ENCODE measurements around the gene SPEM1. TPM values are rescaled to one million over a fixed set of nuclear protein-coding genes. Genes with fewer than 3 reads are reported as not detected.
A peak's percentile ranks its signal among the peaks of the same experiment; 100 is the strongest.
"Not testable (repeated sequence)": the region's sequence is repeated elsewhere in the genome, so short reads cannot be mapped to it uniquely, and the experiment has no call there.

The SPEM1 gene
- total RNA-seq, 1 donor from 2014 or later = not detected

GRCh38 chr17:7467498-7467897 is 47.4 kb downstream of the SPEM1 start:
- ATAC-seq = no peak
- intact Hi-C loops (cut with DNase I) = no loop called here
- peaks cover 17% of the 10 kb centered on the region for H3K4me1 ChIP-seq
- H3K27ac ChIP-seq = peak overlapping the region; percentile 61
- H3K27me3 ChIP-seq = no peaks in the 10 kb centered on the region
- peaks cover 35% of the 10 kb centered on the region for H3K36me3 ChIP-seq
- no peak for DNase-seq
- no peak for TF ChIP-seq CTCF (IDR thresholded peaks at IDR 0.05)
- H3K9me3 ChIP-seq = no peaks in the 10 kb centered on the region
- no peak overlapping the region for H3K4me3 ChIP-seq

- Histone ChIP-seq H3K27me3 (no peaks in the 10 kb centered on the region), H3K27ac (no peak overlapping the region), H3K4me3 (no peak overlapping the region), H3K36me3 (peaks cover 27% of the 10 kb centered on the region), H3K4me1 (peaks cover 17% of the 10 kb centered on the region), H3K9me3 (no peaks in the 10 kb centered on the region)
- intact Hi-C loops (cut with DNase I) = no loop called here
- no peak for TF ChIP-seq CTCF (IDR thresholded peaks at IDR 0.05)
- DNase-seq (no peak), ATAC-seq (no peak)
These were observed 48.2 kb downstream of the SPEM1 start for GRCh38 chr17:7468290-7468689.

GRCh38 chr17:7468804-7469389 is 48.8 kb downstream of the SPEM1 start:
- TF ChIP-seq CTCF (IDR thresholded peaks at IDR 0.05) = no peak
- no peak for ATAC-seq
- H3K4me3 ChIP-seq = no peak overlapping the region
- peaks cover 17% of the 10 kb centered on the region for H3K4me1 ChIP-seq
- intact Hi-C loops (cut with DNase I) = no loop called here
- H3K9me3 ChIP-seq = no peaks in the 10 kb centered on the region
- peak overlapping the region; percentile 51 for H3K27ac ChIP-seq
- no peaks in the 10 kb centered on the region for H3K27me3 ChIP-seq
- peaks cover 21% of the 10 kb centered on the region for H3K36me3 ChIP-seq
- DNase-seq = no peak

GRCh38 chr17:7469843-7470242 is 49.7 kb downstream of the SPEM1 start:
- DNase-seq; ATAC-seq; H3K9me3 ChIP-seq; H3K4me3 ChIP-seq; intact Hi-C loops (cut with DNase I); H3K27ac ChIP-seq; H3K27me3 ChIP-seq: not testable (repeated sequence)
- Histone ChIP-seq H3K4me1 (peaks cover 21% of the 10 kb centered on the region), H3K36me3 (peaks cover 13% of the 10 kb centered on the region)

GRCh38 chr17:7470457-7470973 is 50.4 kb downstream of the SPEM1 start:
- intact Hi-C loops (cut with DNase I); H3K27ac ChIP-seq; DNase-seq; H3K27me3 ChIP-seq; H3K4me3 ChIP-seq; ATAC-seq; H3K9me3 ChIP-seq; H3K36me3 ChIP-seq: not testable (repeated sequence)
- H3K4me1 ChIP-seq = peaks cover 28% of the 10 kb centered on the region

Other genes starting within 250 kb of the SPEM1 start
- 4.3 TPM for gene ASGR1, start 241.0 kb upstream of the SPEM1 start, total RNA-seq
- 30.7 TPM for gene DLG4, start 200.5 kb upstream of the SPEM1 start, total RNA-seq
- gene ACADVL, start 200.4 kb upstream of the SPEM1 start, total RNA-seq = 544 TPM
- gene DVL2, start 185.8 kb upstream of the SPEM1 start, total RNA-seq = 41.0 TPM
- 36.9 TPM for gene PHF23, start 180.9 kb upstream of the SPEM1 start, total RNA-seq
- gene GABARAP, start 177.9 kb upstream of the SPEM1 start, total RNA-seq = 547 TPM
- 141 TPM for gene CTDNEP1, start 168.6 kb upstream of the SPEM1 start, total RNA-seq
- 35.0 TPM for gene ELP5, start 168.1 kb upstream of the SPEM1 start, total RNA-seq
- 117 TPM for gene CLDN7, start 157.8 kb upstream of the SPEM1 start, total RNA-seq
- gene SLC2A4, start 138.6 kb upstream of the SPEM1 start, total RNA-seq = 1.6 TPM
- gene YBX2, start 125.7 kb upstream of the SPEM1 start, total RNA-seq = not detected
- gene EIF5A, start 112.7 kb upstream of the SPEM1 start, total RNA-seq = 241 TPM
- 62.9 TPM for gene GPS2, start 105.0 kb upstream of the SPEM1 start, total RNA-seq
- gene NEURL4, start 91.0 kb upstream of the SPEM1 start, total RNA-seq = 37.6 TPM
- gene ACAP1, start 83.8 kb upstream of the SPEM1 start, total RNA-seq = 23.2 TPM
- gene KCTD11, start 68.2 kb upstream of the SPEM1 start, total RNA-seq = 8.9 TPM
- gene TMEM95, start 65.2 kb upstream of the SPEM1 start, total RNA-seq = not detected
- 5.8 TPM for gene TNK1, start 39.2 kb upstream of the SPEM1 start, total RNA-seq
- 30.3 TPM for gene PLSCR3, start 25.8 kb upstream of the SPEM1 start, total RNA-seq
- 45.2 TPM for gene TMEM256, start 16.2 kb upstream of the SPEM1 start, total RNA-seq
- gene NLGN2, start 12.5 kb upstream of the SPEM1 start, total RNA-seq = 11.7 TPM
- not detected for gene SPEM2, start 5.3 kb downstream of the SPEM1 start, total RNA-seq
- not detected for gene SPEM3, start 8.5 kb downstream of the SPEM1 start, total RNA-seq
- 7.4 TPM for gene TMEM102, start 15.1 kb downstream of the SPEM1 start, total RNA-seq
- gene FGF11, start 19.2 kb downstream of the SPEM1 start, total RNA-seq = 1.1 TPM
- gene CHRNB1, start 24.7 kb downstream of the SPEM1 start, total RNA-seq = 10.1 TPM
- 84.7 TPM for gene ZBTB4, start 59.3 kb downstream of the SPEM1 start, total RNA-seq
- gene SLC35G6, start 61.1 kb downstream of the SPEM1 start, total RNA-seq = not detected
- 105 TPM for gene POLR2A, start 64.0 kb downstream of the SPEM1 start, total RNA-seq
- gene TNFSF12, start 128.7 kb downstream of the SPEM1 start, total RNA-seq = 75.7 TPM
- gene TNFSF13, start 138.4 kb downstream of the SPEM1 start, total RNA-seq = 101 TPM
- 57.6 TPM for gene SENP3, start 141.6 kb downstream of the SPEM1 start, total RNA-seq
- gene CD68, start 159.3 kb downstream of the SPEM1 start, total RNA-seq = 398 TPM
- gene MPDU1, start 163.5 kb downstream of the SPEM1 start, total RNA-seq = 58.2 TPM
- 0.67 TPM for gene SOX15, start 169.8 kb downstream of the SPEM1 start, total RNA-seq
- 39.3 TPM for gene FXR2, start 194.6 kb downstream of the SPEM1 start, total RNA-seq
- gene SAT2, start 207.5 kb downstream of the SPEM1 start, total RNA-seq = 81.7 TPM
- 0.87 TPM for gene SHBG, start 209.8 kb downstream of the SPEM1 start, total RNA-seq
- gene ATP1B2, start 230.6 kb downstream of the SPEM1 start, total RNA-seq = 4.8 TPM